Vagina (tissue), 2 donors: ENCODE measurements around the gene RBP7. TPM values are rescaled to one million over a fixed set of nuclear protein-coding genes. Genes with fewer than 3 reads are reported as not detected.
A peak's percentile ranks its signal among the peaks of the same experiment; 100 is the strongest.

Experiments
- DNase-seq, 2 donors: peaks; one replicate each; pipeline ENCODE4 v3.0.0-alpha.2; 2017; ENCODE audit errors: extremely low spot score in 2 of 2
- H3K27ac ChIP-seq: fragments of 200-600 bp; sonication (generic); one replicate; pipeline ENCODE4 v1.5.1; 2019
- H3K27me3 ChIP-seq: fragments of 200-600 bp; sonication (generic); one replicate; pipeline ENCODE4 v1.5.1; 2019
- H3K36me3 ChIP-seq, 2 donors: fragments of 200-600 bp; sonication (generic); one replicate each; pipeline ENCODE4 v1.5.1; 2017 to 2019
- H3K4me1 ChIP-seq: fragments of 200-600 bp; sonication (generic); one replicate; pipeline ENCODE4 v1.5.1; 2019
- H3K4me3 ChIP-seq, 2 donors: fragments of 200-600 bp; sonication (generic); 1 replicate in 1 of 2; 2 replicates in 1 of 2; pipeline ENCODE4 v1.5.1; 2016 to 2019
- H3K9me3 ChIP-seq: fragments of 200-600 bp; sonication (generic); one replicate; pipeline ENCODE4 v1.5.1; 2019
- CTCF ChIP-seq, 3 experiments: fragments of 450-650 bp in 2 of 3; fragments of 200-600 bp in 1 of 3; sonication (generic) in 1 of 3; IDR thresholded peaks; one replicate each; pipeline ENCODE4 v1.5.1; 2017 to 2019; ENCODE audit warnings: antibody characterized with exemption in 3 of 3, mild to moderate bottlenecking in 2 of 3, moderate library complexity in 2 of 3
- POLR2A ChIP-seq, 2 donors: fragments of 450-650 bp; IDR thresholded peaks; one replicate each; pipeline ENCODE4 v1.6.1; 2017; ENCODE audit warnings: antibody characterized with exemption in 2 of 2, mild to moderate bottlenecking in 2 of 2, moderate library complexity in 2 of 2
- POLR2AphosphoS5 ChIP-seq, 2 donors: sonication (generic); formaldehyde crosslinking; IDR thresholded peaks; one replicate each; pipeline ENCODE4 v1.9.0; 2017; ENCODE audit warnings: antibody characterized with exemption in 2 of 2, mild to moderate bottlenecking in 2 of 2, low read depth in 1 of 2; ENCODE audit not compliant: insufficient read depth in 1 of 2
- intact Hi-C: fragments of 100-400 bp; cut with DNase I; formaldehyde crosslinking; loops from one replicate; pipeline ENCODE4 v1.15.1; 2023
- total RNA-seq: library from RNA; depleted of rRNA; stranded (reverse); fragments of >200 nt; gene quantifications from one replicate; pipeline ENCODE4 v1.2.3, GENCODE V29; 2016

The RBP7 gene
- total RNA-seq: 36.3 TPM

- Histone ChIP-seq H3K27ac (peak within 1 kb of the TSS; percentile 50), H3K9me3 (no peaks in the 10 kb centered on the region), H3K36me3 (no peaks in the 10 kb centered on the region), H3K4me3 (peak within 1 kb of the TSS; percentile 47 to 64), H3K27me3 (no peaks in the 10 kb centered on the region), H3K4me1 (peaks cover 13% of the 10 kb centered on the region)
- intact Hi-C loops: loop anchor here (10.0 kb wide), 1 partner anchor 52 kb away; the partner anchor contains the start of genes LZIC and NMNAT1
- no peak for DNase-seq
- no peak for TF ChIP-seq POLR2A (IDR thresholded peaks at IDR 0.05)
- TF ChIP-seq CTCF (IDR thresholded peaks at IDR 0.05): no peak
- TF ChIP-seq POLR2AphosphoS5 (IDR thresholded peaks at IDR 0.05; ENCODE audit: insufficient read depth in 1 of 2, low read depth in 1 of 2): no peak
Measured at GRCh38 chr1:9996624-9997582, at the start of gene RBP7. Gene RBP7 (plus strand): TSS chr1:9997228. CDS start chr1:9997259, 31 bp downstream.

GRCh38 chr1:9957726-9958125, 39.3 kb upstream of the RBP7 start:
- TF ChIP-seq POLR2AphosphoS5 (IDR thresholded peaks at IDR 0.05; ENCODE audit: insufficient read depth in 1 of 2, low read depth in 1 of 2) (no peak), CTCF (IDR thresholded peaks at IDR 0.05) (no peak), POLR2A (IDR thresholded peaks at IDR 0.05) (no peak)
- intact Hi-C loops: no loop called here
- Histone ChIP-seq H3K27me3 (no peaks in the 10 kb centered on the region), H3K4me3 (no peak overlapping the region), H3K9me3 (no peaks in the 10 kb centered on the region), H3K36me3 (no peaks in the 10 kb centered on the region), H3K27ac (no peak overlapping the region), H3K4me1 (no peaks in the 10 kb centered on the region)
- no peak for DNase-seq

GRCh38 chr1:9960011-9960410, 37.0 kb upstream of the RBP7 start:
- no peak for DNase-seq
- Histone ChIP-seq H3K4me1 (no peaks in the 10 kb centered on the region), H3K27ac (no peak overlapping the region), H3K27me3 (no peaks in the 10 kb centered on the region), H3K9me3 (no peaks in the 10 kb centered on the region), H3K4me3 (no peak overlapping the region), H3K36me3 (no peaks in the 10 kb centered on the region)
- TF ChIP-seq CTCF (IDR thresholded peaks at IDR 0.05) (no peak), POLR2AphosphoS5 (IDR thresholded peaks at IDR 0.05; ENCODE audit: insufficient read depth in 1 of 2, low read depth in 1 of 2) (no peak), POLR2A (IDR thresholded peaks at IDR 0.05) (no peak)
- intact Hi-C loops: no loop called here

- no peak overlapping the region for H3K4me3 ChIP-seq
- H3K27me3 ChIP-seq: no peaks in the 10 kb centered on the region
- H3K36me3 ChIP-seq: no peaks in the 10 kb centered on the region
- TF ChIP-seq POLR2AphosphoS5 (IDR thresholded peaks at IDR 0.05; ENCODE audit: insufficient read depth in 1 of 2, low read depth in 1 of 2) (no peak), CTCF (IDR thresholded peaks at IDR 0.05) (no peak), POLR2A (IDR thresholded peaks at IDR 0.05) (no peak)
- intact Hi-C loops: no loop called here
- no peaks in the 10 kb centered on the region for H3K9me3 ChIP-seq
- H3K4me1 ChIP-seq: no peaks in the 10 kb centered on the region
- no peak for DNase-seq
- H3K27ac ChIP-seq: no peak overlapping the region
Measured at GRCh38 chr1:9960706-9961562, 36.1 kb upstream of the RBP7 start.
